OCI-LY1 (cell line): Measurements from ENCODE around the gene EDN3.

Source experiments
- EZH2 ChIP-seq: fragments of 200-600 bp; sonication (generic), shearing (Covaris generic); IDR thresholded peaks from 2 replicates; pipeline ENCODE4 v1.8.0; 2017; ENCODE audit warnings: borderline replicate concordance, mixed run types, mild to moderate bottlenecking, antibody characterized with exemption, low read length, moderate library complexity, mixed read lengths
- TF ChIP-seq, protein P1 (sequence below): fragments of 200-600 bp; sonication (generic), shearing (Covaris generic); IDR thresholded peaks from 2 replicates; pipeline ENCODE4 v1.5.1; 2017; ENCODE audit warnings: mild to moderate bottlenecking, antibody characterized with exemption, low read length, moderate library complexity, mixed read lengths

DNA sequence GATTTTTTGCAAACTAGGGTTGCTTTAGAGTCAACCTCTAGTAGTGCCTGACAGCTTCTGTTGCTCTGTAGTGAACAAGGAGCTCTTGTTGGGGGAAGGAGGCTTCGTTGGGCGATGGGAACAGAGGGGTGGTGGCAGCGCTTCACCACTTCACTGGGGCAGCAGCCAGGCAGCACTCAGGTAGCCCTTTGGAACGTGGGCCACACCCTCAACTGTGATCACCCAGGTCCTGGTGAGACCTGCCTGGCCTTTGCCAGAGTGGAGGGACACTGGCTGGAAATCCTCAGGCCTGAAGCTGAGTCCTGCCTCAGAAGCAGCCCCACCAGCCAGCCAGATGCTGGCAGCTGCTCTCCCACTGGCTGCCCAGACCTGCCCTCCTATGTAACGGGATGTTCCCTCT is 10.4 kb upstream of the EDN3 start:
- TF ChIP-seq, protein P1, sequence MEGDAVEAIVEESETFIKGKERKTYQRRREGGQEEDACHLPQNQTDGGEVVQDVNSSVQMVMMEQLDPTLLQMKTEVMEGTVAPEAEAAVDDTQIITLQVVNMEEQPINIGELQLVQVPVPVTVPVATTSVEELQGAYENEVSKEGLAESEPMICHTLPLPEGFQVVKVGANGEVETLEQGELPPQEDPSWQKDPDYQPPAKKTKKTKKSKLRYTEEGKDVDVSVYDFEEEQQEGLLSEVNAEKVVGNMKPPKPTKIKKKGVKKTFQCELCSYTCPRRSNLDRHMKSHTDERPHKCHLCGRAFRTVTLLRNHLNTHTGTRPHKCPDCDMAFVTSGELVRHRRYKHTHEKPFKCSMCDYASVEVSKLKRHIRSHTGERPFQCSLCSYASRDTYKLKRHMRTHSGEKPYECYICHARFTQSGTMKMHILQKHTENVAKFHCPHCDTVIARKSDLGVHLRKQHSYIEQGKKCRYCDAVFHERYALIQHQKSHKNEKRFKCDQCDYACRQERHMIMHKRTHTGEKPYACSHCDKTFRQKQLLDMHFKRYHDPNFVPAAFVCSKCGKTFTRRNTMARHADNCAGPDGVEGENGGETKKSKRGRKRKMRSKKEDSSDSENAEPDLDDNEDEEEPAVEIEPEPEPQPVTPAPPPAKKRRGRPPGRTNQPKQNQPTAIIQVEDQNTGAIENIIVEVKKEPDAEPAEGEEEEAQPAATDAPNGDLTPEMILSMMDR, result no peak
- TF ChIP-seq EZH2, result no peak
